Activated effector memory CD4-positive, alpha-beta T cell treated with anti-CD3 and anti-CD28 coated beads, Interleukin-2, amount 50 U/mL, for 16 hours (primary cell): Measurements from ENCODE around the gene EDEM2.
A peak's percentile ranks its signal among the peaks of the same experiment; 100 is the strongest.
"Not testable (repeated sequence)": the region's sequence is repeated elsewhere in the genome, so short reads cannot be mapped to it uniquely, and the experiment has no call there.

Experiments
- DNase-seq: peaks from one replicate; pipeline ENCODE4 v3.0.0-alpha.2; 2020

EDEM2 gene, protein sequence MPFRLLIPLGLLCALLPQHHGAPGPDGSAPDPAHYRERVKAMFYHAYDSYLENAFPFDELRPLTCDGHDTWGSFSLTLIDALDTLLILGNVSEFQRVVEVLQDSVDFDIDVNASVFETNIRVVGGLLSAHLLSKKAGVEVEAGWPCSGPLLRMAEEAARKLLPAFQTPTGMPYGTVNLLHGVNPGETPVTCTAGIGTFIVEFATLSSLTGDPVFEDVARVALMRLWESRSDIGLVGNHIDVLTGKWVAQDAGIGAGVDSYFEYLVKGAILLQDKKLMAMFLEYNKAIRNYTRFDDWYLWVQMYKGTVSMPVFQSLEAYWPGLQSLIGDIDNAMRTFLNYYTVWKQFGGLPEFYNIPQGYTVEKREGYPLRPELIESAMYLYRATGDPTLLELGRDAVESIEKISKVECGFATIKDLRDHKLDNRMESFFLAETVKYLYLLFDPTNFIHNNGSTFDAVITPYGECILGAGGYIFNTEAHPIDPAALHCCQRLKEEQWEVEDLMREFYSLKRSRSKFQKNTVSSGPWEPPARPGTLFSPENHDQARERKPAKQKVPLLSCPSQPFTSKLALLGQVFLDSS

GRCh38 chr20:35146920-35147574, at the start of gene EDEM2:
Gene EDEM2 (minus strand): TSS chr20:35147336. CDS start chr20:35147258, 78 bp downstream.
- DNase-seq: peak; percentile 98

DNA sequence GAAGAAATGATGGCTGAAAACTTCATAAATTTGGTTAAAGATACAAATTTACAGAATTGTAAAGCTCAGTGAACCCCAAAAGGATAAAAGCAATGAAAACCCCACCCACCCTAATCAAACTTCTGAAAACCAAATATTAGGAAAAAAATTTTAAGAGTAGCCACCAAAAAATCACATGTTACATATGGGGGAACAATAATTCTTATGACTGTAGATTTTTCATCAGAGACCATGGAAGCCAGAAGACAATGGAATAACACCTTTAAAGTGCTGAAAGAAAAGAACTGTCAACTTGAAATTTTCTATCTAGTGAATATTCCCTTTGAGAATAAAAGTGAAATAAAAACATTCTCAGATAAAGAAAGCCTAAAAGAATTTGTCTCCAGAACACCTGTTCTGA, 49.2 kb upstream of the EDEM2 start:
- no peak for DNase-seq

GRCh38 chr20:35193031-35193791, 46.1 kb upstream of the EDEM2 start:
- DNase-seq: not testable (repeated sequence)

DNA sequence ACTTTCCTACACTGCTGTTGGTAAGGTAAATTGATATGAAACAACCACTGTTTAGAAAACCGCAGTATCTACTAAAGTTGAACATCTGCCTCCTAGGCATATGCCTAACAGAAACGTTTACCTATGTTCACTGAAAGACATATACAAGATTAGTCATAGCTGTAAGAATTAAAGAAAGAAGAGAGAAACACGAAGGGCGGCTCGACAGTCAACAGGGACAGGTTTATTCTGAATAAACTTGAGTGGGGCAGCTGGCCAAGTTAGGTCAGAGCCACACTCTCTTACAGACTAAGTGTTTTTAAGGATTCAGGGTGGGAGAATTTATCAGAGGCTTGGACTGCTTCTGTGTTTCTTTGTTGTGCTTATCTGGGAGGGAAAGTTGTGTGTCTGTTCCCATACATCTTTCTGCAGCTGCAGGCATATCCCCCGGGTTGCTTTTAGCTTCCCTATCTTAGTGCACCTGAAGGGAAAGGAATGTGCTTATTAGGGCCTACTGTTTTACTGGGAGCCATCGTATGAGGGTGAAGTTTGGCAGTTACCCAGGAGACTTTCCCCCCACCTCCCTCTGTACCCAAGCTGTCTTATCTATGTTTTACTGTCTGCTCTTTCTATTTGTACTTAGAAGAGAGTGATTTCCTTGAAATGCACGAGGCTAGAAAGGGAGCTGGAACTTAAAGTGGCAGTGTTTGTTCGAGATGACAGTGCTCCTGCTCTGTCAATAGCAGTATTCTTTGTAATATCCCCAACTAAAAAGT, 45.2 kb upstream of the EDEM2 start:
- DNase-seq: no peak

DNA sequence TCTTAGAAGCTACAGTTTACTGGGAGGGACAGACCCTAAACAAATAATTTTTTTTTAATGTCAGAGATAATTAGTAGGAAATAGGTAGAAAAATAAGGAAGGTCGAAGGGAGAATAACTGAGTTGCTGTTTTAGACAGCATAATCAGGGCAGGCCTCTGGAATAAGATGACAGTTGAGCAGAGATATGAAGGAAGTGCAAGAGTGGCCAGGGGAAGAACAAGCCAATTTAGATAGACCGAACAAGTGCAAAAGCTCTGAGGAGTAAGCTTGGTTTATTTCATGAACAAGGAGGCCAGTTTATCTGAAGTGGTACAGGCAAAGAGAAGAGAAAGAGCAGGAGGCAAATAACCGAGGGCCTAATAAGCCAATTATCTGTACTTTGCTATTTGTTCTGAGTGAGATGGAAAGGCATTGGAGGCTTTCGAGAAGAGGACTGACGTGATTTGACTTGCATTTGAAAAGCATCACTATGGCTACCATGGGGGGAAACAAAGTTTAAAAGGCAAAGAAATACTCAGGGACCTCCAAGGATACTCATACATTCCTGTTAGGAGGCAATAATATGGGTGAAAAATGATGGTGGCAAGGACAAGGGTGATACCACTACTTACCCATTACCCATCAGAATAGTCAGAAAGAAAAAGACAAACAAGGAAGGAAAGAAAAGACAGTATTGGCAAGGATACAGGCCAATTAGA, 44.4 kb upstream of the EDEM2 start:
- no peak for DNase-seq

GRCh38 chr20:35190556-35190955, 43.4 kb upstream of the EDEM2 start:
- no peak for DNase-seq

GRCh38 chr20:35189223-35189622, 42.1 kb upstream of the EDEM2 start:
- DNase-seq: not testable (repeated sequence)

GRCh38 chr20:35187584-35188190, 40.6 kb upstream of the EDEM2 start:
- no peak for DNase-seq

- not testable (repeated sequence) for DNase-seq
These were observed 39.7 kb upstream of the EDEM2 start for GRCh38 chr20:35186691-35187289.

DNA sequence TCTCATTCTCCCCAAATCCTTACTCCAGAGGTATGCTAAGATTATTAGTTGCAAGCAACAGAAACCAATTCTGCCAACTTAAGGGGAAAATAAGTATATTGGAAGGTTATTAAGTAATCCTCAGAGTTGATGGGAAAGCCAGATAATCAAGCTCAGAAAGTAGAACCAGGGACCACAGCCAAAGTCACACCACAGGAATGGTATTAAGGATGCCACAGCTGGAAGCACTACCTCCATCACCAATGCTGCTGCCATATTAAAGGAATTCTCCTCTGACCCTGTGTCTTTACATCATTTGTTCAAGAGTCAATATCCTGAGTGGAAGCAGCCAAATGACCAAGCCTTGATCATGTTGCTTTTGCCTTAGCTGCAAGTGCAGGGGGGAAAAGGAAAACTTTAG, 34.6 kb upstream of the EDEM2 start:
- no peak for DNase-seq

DNA sequence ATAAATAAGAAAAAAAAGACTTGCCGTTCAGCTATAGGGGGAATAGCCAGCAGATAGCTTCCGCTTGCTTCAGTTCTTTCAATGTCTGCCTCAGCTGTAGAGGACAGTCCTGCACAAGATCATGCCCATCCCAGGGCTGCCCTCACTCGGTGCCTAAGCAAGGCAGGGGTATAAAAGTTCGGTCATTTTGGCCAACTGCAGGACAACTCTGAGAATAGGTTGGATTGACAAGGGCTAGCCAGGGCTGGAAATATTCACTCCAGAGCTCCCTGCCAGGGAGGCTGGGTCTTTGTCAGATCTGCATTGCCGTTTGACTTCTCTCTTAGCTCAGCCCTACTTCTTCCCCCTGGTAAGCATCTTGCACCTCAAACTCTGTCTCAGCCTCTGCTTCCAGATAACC, 33.1 kb upstream of the EDEM2 start:
- no peak for DNase-seq

- no peak for DNase-seq
These were observed 32.4 kb upstream of the EDEM2 start for GRCh38 chr20:35179292-35180212.

DNA sequence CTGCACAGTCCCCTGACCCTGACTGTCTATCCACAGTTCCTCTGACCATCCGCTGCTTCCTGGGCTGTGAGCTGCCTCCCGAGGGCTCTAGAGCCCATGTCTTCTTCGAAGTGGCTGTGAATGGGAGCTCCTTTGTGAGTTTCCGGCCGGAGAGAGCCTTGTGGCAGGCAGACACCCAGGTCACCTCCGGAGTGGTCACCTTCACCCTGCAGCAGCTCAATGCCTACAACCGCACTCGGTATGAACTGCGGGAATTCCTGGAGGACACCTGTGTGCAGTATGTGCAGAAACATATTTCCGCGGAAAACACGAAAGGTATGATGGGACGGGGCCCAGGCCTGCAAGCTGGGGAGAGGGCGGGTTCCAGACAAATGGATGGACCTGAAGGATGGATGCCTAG, 29.0 kb upstream of the EDEM2 start:
- no peak for DNase-seq

GRCh38 chr20:35174458-35175216, 27.5 kb upstream of the EDEM2 start:
- no peak for DNase-seq

DNA sequence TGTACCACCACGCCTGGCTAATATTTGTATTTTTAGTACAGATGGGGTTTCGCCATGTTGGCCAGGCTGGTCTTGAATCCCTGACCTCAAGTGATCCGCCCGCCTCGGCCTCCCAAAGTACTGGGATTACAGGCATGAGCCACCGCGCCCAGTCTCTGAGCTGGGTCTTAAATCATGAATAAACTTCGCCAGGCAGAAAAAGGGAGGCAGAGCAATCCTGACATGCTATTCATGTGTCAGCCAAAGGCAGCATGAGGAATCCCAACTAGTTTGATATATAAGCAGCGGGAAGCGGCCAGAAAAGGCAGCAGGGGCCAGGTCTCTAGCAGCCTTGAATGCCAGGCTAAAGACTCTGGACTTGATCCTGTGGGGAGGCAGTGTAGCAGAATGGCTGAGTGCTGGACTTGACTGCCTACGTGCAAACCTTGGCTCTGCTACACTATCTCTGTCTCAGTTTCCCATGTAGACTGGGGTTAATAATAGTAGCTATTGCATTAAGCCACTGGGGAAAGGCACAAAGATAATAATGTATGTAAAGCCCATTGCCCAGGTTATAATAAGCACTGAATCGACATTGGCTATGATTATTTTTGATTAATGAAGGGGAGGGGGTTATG, 26.5 kb upstream of the EDEM2 start:
- no peak for DNase-seq

DNA sequence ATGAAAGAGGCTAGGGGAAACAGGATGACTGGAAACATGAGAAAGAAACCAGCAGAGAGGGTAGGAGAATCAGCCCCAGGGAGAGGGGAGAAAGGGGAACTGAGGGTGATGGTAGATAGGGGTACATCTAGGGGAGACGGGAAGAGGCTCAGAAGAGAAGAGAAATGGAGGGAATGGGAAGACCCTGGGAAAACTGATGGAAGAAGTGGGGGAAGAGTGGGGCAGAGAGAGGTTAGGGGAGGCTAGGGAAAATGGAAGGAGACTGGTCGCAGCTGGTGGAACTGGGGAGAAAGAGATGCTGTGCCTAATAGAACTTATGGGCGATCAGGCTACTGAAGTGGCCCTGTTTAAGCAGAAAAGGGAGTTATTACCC, 25.3 kb upstream of the EDEM2 start:
- DNase-seq: no peak

GRCh38 chr20:35171753-35172433, 24.8 kb upstream of the EDEM2 start, which contains the start of gene PROCR:
Gene PROCR (plus strand): TSS chr20:35172072. CDS start chr20:35172155, 83 bp downstream.
- no peak for DNase-seq

DNA sequence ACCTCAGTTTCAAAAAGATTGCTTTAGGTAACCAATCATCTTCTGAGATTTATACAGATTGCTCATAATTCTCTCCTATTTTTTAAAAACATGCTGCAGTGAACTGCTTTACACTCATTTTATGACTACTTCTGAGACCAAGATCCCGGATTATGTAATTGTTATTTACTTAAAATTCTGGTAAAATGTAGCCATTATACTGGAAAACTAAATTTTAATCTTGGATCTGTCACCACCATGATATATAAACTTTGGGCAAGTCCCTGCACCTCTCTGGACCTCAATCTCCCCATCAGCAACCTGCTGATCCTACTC, 24.3 kb upstream of the EDEM2 start:
- DNase-seq: no peak
